Fibroblast of lung (primary cell): Measurements from ENCODE around the gene CHST8.

Source experiments
- EZH2 ChIP-seq: IDR thresholded peaks from 2 replicates; pipeline ENCODE4 v1.5.1; 2012; ENCODE audit warnings: low read length, control low read depth, mild to moderate bottlenecking; ENCODE audit errors: missing control alignments
- TF ChIP-seq, protein P1 (sequence below), 2 donors: IDR thresholded peaks in 1 of 2; conservative IDR thresholded peaks in 1 of 2; 1 replicate in 1 of 2; 2 replicates in 1 of 2; pipeline ENCODE4 v1.5.1; 2011 to 2012; ENCODE audit warnings: low read length in 2 of 2, control low read depth in 1 of 2, inconsistent platforms in 1 of 2, low read depth in 1 of 2, mild to moderate bottlenecking in 1 of 2

DNA sequence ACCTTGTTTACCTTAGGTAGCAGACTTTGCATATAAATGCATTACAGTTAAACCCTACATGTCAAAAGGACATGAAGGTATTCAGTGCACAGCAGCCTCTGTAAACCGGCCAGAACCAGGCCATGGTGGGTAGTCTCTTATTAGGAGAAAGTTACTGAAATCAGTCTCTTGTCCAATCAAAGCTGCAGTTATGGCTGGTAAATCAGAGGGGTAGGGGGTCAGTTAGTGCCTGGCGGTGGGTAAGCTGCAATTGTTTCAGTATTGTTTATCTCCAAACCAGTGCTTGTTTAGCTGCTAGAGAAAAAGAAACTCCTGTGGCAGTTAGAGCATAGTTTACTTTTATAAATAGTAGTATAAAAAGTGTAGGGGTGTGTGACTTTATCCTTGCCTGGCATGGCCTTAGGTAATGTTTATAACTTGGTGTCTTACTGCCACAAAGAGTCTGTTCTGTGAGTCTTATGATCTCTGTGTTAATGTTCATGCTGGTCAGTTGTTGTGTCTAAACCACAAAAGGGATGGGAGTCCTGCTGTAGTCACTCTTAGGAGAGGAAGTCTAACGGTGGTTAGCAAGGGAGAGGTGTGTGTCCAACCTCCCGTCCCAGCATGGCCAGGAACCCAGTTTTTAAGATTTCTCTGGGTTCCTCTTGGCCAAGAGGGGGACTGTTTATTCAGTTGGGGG is 28.0 kb downstream of the CHST8 start:
- TF ChIP-seq, protein P1, sequence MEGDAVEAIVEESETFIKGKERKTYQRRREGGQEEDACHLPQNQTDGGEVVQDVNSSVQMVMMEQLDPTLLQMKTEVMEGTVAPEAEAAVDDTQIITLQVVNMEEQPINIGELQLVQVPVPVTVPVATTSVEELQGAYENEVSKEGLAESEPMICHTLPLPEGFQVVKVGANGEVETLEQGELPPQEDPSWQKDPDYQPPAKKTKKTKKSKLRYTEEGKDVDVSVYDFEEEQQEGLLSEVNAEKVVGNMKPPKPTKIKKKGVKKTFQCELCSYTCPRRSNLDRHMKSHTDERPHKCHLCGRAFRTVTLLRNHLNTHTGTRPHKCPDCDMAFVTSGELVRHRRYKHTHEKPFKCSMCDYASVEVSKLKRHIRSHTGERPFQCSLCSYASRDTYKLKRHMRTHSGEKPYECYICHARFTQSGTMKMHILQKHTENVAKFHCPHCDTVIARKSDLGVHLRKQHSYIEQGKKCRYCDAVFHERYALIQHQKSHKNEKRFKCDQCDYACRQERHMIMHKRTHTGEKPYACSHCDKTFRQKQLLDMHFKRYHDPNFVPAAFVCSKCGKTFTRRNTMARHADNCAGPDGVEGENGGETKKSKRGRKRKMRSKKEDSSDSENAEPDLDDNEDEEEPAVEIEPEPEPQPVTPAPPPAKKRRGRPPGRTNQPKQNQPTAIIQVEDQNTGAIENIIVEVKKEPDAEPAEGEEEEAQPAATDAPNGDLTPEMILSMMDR (conservative IDR thresholded peaks at IDR 0.05 in 1 of 2, IDR thresholded peaks at IDR 0.05 in 1 of 2; ENCODE audit: low read depth in 1 of 2, low read length in 2 of 2): no peak
- no peak for TF ChIP-seq EZH2
